SIG-M5 treated with dmso at 0.1 percent for 504 hours (cell line): ENCODE measurements around the gene TRIP10.

Source experiments
- DNase-seq: peaks from one replicate; lab custom pipeline; 2025; ENCODE audit not compliant: unreplicated experiment; lab: John Stamatoyannopoulos, UW

Gene TRIP10

DNA sequence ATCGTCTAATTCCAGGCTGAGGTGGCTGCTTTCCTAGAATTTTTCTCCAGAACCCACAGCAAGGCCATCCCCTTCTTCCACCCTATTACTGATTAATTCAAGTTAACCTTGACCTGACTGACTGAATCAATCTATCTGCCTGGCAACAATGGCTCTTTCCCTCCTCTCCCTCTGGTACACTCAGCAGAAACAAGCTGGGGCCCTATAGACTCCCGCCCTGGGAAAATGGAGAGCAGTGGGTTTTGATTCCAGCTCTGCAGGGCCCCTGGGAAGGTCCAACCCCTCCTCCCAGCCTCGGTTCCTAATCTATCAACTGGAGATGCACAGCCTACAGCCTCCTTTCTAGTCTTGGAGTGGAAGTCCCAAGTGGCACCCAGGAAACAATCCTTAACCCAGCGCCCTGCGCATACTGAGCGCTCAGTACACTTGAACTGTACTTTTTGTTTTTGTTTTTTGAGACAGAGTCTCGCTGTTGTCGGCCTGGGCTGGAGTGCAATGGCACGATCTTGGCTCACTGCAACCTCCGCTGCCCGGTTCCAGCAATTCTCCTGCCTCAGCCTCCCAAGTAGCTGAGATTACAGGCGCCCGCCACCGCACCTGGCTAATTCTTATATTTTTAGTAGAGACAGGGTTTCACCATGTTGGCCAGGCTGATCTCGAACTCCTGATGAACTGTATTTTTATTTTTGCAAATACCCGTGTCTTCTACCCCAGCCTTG is 13.8 kb upstream of the TRIP10 start:
- DNase-seq: no peak

DNA sequence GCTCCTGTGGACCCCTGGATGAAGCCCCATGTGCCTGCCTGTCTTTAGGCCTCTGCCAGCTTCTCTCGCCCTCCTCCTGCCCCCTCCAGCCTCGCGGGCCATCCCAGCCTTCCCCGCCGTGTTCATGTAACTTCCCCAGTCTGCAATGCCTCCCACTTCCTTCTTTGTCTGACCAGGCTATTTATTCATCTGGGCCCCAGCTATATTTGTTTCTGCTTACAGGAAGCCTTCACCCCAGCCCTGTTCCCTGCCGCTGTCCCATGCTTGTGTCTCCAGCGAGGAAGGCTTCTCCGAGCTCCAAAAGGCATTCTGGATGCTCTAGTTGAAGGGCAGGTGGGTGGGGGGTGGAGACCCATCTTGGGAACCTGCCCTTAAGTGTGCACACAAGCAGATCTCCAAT is 11.1 kb upstream of the TRIP10 start:
- DNase-seq: peak; percentile 78

DNA sequence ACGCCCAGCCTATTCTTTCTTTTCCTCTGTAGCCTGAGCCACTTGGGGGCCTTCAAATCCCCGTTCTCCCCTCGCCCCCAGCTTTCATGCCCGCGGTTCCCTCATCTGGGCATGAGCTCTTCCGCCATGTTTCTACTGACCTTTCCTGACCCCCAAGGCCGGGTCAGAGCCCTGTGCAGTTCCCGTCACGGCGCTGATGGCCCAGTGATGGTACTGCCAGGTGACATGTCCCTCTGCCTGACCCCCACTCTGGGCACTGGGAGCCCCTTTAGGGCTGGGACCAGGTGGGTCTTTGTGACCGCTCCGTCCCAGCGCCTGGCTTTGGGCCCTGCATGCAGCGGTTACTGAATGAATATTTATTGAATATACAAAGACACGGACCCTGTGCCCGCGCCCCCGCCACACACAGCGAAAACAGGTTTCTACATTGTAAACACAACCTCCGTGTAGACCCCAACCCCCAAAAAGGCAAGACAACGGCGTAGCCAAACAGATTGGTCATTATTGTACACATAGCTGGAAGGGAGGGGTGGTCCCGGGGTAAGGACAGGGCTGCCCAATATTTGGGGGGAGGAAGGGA is 9.8 kb upstream of the TRIP10 start:
- no peak for DNase-seq

DNA sequence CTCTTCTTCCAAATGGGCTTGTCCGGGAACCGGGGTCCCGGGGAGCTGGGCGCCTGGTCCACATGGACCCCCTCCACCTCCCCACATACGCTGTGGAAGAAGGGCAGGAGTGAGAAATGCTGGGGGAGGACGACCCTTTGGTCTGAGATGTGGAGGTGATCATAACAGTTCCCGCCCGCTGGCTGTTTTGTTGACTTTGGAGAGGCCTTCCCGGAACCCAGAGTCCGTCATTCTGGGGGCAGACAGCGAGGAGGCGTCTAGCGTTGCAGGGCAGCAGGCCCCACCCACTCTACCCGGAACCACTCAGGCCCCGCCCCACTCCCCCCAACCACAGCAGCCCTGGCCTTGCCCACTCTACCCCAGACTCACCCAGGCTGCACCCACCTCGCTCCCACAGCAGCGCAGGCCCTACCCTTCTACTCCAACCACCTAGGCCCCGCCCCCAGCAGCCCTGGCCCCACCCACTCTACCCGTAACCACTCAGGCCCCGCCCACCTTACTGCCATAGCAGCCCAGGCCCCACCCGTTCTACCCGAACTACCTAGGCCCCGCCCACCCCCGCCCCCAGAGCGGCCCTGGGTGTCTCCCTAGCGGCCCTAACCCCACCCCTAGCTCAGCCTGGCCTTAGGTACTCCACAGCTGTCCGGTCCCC is 9.2 kb upstream of the TRIP10 start:
- peak; percentile 30 for DNase-seq

DNA sequence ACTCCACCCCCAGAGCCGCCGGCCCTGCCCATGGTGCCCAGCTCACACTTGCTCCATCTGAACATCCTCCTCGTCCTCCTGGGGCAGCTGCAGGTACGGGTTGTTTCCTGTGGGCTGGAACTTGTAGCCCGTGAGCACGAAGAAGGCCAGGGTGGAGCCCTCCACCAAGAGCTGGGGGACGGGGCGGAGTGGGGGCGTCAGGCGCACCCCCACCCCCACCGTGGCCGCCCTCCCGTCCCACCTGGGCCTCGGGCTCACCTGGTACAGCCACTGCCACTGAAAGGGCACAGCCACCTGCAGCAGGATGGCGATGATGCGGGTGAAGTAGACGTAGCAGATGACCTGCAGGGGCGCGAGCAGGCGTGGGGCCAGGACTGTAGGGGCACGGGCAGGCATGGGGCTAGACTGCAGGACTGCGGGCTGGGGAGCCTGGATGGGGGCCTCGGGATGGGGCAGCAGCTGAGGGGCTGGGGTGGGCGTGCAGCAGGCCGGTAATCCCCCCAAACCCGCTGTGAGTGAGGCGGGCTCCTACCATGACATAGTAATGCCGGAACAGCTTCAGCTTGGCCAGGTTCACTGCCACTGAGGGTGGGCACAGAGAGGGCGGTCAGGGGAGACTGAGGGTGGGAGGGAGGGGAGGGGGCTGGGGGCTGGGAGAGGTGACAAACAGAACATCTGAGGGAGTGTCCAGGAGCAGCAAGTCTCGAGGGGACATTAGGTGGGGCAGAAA is 8.4 kb upstream of the TRIP10 start:
- no peak for DNase-seq

DNA sequence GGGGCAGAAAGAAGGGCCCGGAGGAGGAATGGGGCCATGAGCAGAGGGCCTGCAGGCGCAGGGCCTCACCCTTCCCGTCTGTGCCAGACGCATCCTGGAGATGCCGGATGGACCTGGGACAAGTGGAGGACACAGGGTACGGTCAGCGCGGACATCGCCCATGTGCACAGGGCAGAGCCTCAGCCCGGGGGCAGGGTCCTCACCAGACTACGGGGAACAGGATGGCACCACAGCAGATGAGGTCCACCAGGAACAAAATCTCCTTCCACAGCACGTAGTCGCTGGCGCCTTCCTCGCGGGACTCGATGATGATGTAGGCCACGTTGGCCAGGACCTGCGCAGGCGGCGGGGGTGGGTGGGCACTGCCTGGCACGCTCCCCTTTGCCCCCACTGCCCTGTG is 7.7 kb upstream of the TRIP10 start:
- DNase-seq: no peak

DNA sequence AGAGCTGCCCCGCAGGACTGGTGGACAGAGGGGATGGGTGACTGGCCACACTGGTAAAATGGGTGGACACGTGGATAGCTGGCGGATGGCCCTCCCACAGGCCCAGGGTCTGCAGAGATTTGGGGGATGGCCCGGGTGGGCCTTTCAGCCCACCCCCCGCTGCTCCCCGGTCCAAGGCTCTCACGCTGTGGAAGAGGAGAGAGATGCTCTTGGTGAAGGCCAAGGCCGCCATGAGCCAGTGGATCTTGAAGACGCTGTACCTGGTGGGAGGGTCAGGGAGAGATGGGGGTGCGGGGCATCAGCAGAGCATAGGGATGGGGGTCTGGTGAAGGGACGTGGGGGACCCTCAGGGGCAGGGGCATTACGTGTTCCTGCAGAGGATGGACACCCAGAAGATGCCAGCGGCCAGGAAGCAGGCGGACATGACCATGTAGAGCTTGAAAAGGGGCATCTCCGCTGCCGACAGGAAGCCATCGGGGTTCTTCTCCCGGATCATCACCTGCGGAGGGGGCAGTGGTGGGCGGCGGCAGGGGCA is 6.6 kb upstream of the TRIP10 start:
- DNase-seq: no peak

DNA sequence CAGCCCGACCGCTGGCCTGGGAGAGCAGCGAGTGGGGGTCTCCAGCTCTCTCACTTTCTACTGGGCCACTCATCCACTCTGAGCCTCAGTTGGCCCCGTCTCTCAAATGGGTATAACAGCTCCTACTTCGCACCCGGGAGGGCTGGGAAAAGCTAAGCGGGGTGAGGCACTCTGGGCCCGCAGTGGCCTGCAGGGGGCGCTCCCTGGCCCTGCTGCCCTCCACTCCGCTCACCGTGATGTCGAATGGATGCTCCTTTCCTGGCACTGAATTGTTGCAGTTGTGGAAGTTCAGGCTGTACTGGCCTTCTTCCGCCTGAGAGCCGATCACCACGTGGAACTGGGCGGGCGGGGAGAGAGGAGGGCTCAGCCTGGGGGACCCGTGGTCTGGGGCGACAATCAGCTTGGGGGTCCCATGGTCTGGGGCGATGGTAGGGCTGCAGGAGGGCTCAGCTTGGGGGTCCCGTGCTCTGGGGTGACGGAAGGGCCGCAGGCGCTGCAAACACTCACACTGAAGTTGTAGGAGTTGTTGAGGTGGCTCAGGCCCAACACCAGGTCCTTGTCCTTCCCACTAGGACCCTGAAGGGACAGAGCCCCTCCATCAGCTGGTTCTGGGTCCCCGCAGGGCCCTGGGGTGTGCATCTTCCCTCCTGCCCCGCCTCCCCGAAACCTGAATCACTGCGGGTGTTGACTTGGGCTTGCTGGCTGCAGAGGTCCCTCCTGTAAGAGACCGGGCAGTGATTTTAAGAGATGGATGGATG is 6.0 kb upstream of the TRIP10 start:
- no peak for DNase-seq

DNA sequence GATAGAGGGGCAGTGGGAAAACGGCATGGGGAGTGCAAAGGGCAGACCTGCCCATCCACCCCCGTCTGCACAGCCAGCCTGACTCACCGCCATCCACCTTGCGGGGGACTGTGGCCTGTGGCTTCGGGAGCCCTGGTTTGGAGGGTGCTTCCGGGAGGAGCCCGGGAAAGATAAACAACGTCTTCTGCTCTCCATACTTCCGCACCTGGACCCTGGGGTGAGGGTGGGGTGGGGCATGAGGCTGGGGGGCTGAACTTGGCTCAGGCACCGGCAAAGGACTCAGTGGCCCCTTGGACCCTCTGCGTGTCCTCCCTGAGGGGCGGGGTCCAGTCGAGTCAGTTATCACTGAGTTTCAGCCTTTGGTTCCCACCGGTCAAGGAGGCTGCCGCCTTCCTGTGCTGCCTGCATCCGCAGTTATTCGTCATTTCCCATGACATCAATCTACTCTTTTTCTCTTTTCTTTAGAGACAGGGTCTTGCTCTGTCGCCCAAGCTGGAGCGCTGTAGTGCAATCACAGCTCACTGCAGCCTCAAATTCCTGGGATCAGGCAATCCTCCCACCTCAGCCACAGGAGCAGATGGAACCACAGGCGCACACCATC is 5.3 kb upstream of the TRIP10 start:
- no peak for DNase-seq

DNA sequence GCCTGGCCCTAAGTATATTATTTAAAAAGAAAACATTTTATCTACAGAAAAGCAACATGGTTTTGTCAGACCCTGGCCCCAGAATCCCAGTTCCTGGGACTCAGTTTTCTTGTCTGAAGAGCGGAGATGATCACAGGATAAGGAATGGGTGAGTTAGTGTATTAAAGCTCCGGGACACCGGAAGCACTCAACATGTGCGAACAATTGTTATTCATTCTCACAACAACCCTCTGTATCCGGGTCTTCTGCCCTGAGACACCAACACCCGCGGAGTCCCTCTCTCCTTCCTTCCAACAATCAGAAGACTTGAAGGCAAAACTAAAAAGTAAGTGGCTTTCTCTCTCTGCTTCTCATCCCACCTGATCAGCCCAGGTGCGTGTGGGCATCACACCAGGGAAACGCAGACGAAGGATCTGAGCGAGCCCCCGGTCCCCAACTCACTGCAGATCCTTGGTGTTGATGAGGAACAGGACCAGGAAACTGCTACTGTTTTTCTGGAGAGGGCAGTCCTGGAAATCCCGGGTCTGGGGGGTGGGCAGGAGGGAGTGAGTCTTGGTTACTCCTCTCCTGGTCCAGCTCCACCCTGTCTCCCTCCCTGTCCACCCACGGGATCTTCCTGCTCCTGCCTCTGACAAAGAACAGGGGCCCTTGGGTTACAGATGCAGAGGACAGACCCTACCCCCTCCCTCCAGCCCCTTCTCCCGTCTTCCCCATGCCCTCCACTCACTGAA is 4.1 kb upstream of the TRIP10 start:
- DNase-seq: no peak

DNA sequence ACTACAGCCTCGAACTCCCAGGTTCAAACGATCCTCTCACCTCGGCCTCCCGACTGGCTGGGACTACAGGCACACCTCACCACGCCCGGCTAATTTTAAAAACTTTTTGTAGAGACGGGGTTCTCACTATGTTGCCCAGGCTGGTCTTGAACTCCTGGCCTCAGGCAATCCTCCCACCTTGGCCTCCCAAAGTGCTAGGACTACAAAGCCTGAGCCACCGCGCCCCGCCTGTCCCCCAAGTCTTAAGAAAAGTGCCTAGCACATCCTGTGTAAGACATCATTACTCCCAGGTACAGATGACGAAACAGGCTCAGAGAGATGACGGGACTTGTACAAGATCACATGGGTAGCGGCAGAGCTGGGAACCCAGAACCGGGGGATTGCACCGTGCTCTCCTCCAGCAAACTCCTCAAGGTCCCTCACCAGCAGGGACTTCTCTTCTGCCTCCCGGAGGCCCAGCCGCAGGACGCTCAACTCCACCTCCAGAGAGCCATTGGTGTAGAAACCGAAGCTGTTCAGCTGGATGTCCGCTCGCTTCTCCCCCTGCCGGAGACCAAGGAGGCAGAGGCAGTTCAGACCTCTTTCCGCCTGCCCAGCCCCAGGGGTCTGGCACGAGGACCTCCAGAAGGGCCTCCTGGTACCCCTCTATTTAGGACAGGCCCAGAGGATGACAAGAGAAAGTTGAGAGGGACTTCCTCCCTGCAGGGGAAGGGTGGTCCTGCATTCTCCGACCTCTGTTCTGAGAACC is 3.1 kb upstream of the TRIP10 start:
- DNase-seq: peak; percentile 76

DNA sequence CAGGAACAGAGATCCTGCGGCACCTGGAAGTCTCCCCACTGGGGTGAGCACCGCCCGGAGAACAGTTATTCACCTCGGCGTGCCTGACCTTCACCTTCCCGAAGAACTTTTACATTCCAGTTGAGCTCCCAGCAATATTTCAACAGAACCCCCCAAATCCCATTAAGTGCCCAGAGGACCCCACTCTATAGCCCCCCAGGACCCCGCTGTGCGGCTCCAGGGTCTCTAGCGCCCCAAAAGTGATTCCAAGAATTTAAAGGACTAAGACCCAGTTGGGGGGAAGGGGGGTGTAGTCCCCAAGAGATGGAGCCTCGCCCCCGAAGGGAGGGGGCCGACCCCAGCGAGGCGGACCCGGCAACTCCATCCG is 2.6 kb upstream of the TRIP10 start:
- no peak for DNase-seq

DNA sequence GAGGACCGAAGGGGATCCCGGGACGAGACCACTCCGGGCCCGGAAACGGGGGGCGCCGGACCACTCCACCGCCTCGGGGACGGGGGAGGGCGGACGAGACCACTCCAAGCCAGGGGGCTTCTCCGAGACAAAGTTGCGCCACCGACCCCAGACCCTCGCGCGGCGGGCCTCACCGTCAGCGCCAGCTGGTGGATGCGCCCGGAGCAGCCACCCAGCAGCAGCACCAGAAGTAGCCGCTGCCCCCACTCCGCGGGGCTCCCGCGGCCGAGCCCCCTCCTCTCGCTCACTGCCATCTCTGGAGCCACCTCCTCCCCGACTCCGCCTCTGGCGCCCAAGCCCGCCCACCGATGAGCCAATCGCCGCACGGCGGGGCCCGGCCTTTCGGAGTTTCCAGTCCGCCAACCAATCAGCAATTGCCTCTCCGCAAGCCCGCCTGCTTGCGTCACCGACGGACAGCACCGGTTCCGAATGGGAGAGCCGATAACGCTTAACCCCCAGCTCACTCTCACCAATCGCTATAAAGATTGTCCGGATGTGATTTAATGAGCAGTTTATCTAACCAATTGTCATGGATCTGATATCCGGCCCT is 2.1 kb upstream of the TRIP10 start, which contains the start of gene GPR108:
GPR108 (minus strand) TSS at position 297 of the 589 bp plus-strand sequence; CDS start at position 293, 4 bp downstream.
- DNase-seq: peak; percentile 100

DNA sequence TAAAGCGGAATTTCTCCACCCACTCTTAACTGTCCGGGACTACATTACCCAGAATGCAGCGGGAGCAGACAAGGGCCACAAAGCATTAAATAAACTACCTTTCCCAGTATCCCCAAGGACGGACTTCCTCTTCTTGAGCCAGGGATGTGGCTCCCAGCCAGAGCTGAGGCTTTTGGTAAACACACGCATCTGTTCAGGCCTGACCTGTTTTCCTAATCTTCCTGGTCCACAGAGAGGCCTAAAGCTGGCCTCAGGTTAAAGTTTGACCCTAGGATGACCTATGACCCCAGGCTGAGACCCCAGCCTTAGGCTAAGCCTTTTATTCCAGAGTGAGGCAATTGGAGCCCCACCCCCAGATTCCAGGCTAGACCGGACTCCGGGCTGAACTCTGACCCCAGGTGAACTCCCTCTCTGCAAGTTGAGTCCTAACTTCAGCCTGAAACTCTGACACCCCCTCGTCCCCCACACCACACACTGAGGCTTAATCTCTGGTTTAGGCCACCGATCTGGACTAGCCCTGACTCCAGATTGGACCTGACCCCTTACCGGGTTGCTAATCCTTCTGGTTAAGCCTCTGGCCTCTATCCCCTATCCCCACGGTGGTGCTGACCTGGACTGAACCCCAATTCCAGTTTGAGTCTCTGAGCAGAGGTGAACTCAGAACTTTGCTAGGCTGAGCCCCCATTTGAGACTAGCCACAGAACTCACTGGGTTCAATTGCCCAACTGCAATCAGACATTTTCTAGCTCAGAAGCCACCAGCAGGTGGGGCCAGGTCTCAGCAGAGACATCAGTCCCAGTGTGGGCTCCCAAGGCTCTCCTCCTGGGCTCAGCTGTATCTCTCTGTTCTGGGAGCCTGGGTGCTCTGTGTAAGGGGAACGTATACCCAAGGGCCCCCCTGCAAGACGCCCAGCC is 1.4 kb upstream of the TRIP10 start:
- peak; percentile 85 for DNase-seq

DNA sequence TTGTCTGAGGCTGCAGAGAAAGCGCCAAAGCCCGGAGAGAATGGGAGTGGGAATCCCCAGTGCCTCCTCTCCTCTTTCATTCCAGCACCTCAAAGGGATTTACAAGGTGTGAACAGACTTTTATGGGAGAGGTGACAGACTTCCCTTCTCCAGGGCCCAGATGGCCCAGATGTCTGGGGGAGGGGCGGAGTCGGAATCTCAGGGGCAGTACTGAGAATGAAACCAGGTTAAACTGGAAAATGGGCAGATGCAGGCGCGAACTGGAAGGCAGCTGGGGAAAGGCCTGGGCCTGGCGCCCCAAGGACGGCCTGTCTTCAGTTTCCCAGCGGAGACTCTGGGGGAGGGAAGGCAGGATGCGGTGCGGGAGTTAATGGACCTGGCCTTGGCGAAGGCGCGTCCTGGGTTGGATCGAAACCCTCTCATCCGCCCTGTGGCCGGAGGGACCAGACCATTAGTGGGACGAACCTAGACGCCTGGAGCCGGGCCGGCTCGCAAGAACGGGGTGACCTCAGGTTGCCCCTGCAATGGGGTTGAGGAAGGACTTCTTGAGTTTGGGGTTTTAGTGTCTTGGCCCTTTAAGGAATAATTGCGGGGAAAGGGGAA is 592 bp upstream of the TRIP10 start:
- no peak for DNase-seq

DNA sequence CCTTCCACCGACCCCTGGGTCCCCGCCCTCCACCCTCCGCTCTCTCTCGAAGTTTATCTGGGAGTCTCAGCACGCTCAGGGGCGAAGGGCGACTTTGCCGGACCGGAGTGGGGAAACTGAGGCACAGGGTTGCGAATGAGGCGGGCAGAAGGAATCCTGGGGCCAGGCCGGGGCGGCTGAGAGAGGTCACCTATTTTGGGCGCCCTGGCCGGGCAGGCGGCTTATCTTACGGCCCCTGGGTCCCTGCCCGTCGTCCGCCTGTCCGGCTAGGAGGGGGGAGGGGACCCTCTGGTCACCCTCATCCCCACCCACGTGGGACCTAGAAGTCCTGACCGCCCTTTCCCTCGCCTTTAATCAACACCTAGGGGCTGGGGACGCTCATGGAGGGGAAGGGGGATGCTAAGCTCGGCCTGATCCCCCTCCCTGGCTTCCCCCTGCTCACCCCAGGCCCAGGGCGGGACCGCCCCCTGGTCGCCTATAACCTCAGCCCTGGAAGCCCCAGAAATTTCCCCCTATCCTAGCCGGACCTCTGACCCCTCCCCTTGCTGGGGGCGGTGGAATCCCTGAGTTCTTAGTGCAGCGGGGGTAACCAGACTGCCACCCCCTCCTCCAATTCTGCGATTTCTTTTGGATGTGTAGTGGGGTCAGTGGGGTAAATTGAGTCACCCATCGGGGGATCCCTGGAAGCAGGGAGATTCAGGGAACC is 556 bp downstream of the TRIP10 start:
- DNase-seq: no peak
